Putamen (tissue), 1 donor: Measurements from ENCODE around the gene CMTM5.
A peak's percentile ranks its signal among the peaks of the same experiment; 100 is the strongest.

Experiments used
- DNase-seq: peaks from one replicate; pipeline ENCODE4 v3.0.0-alpha.2; 2016; ENCODE audit warnings: low spot score

The CMTM5 gene, protein sequence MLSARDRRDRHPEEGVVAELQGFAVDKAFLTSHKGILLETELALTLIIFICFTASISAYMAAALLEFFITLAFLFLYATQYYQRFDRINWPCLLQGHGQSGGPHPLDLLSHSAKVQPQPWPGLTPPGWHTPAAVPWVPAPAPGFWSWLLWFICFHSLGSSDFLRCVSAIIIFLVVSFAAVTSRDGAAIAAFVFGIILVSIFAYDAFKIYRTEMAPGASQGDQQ

GRCh38 chr14:23376482-23377197 is at the start of gene CMTM5:
CMTM5 (plus strand) TSS chr14:23377046; CDS start chr14:23377252, 206 bp downstream.
- peak; percentile 98 for DNase-seq

DNA sequence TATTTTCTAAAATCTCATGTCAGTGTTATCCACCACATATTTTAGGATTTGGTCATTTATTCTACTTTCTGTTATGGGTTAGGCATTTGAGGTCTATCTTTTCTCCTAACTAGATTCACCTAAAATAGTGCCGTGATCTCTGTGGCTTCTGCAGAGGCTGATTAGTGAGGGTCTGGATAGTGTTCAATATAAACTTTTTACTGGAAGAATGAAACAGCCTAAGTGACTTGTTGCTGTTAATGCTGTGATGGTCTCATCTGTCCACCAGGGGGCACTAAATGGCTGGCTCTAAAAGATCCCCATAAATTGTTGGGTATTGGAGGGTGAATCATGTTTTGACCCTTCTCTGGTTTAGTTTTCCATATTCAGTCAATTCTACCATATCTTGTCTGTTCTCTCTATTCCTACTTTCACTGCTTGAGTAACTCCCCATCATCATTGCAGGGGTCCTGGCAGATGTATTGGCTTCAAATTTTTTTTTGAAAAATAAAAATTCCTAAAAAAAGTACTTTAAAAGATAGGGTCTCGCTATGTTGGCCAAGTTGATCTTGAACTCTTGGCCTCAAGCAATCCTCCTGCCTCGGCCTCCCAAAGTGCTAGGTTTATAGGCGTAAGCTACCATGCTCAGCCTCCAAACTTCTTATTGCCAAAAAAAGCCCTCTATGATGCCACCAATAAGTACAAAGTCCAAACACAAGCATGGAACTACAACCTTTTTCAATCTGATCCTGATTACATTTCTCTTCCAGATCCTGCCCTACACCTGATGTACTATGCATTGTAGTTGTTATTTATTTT is 48.7 kb upstream of the CMTM5 start:
- peak; percentile 74 for DNase-seq

DNA sequence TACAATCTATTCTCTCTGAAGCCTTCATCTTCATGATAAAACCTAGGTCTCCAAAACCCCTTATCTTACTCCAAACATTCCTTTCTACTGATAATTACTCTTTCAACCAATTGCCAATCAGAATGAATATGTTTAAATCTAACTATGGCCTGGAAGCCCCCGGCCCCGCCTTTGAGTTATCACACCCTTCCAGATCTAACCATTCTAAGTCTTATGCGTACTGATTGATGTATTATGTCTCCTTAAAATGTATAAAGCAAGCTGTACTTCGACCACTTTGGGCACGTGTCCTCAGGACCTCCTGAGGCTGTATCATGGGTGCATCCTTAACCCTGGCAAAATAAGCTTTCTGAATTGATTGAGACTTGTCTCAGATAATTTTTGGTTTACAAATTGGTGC is 41.2 kb upstream of the CMTM5 start:
- DNase-seq = no peak

- DNase-seq = no peak
These were observed 37.2 kb upstream of the CMTM5 start for GRCh38 chr14:23339506-23340268.

DNA sequence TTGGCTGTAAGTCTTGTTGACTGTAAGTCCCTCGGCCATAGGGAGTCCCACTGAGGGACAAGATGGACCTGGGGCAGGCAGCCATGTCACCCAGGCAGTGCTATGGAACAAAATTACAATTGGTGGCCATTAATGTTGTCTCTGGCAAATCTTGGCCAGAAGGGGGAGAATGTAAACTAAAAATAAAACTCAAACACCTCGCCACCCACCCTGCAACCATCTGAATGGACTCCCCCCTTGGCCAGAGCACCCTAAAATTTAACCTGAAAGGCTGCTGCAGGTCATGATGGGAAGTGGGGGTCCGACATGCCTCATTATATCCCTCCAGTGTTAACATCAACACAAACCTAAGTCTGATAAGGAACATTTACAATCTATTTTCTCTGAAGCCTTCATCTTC is 32.4 kb upstream of the CMTM5 start:
- no peak for DNase-seq

- DNase-seq = no peak
These were observed 30.7 kb upstream of the CMTM5 start for GRCh38 chr14:23345987-23346692.

GRCh38 chr14:23346693-23347405 is 30.0 kb upstream of the CMTM5 start:
- no peak for DNase-seq

GRCh38 chr14:23347406-23348296 is 29.2 kb upstream of the CMTM5 start:
- DNase-seq = no peak

DNA sequence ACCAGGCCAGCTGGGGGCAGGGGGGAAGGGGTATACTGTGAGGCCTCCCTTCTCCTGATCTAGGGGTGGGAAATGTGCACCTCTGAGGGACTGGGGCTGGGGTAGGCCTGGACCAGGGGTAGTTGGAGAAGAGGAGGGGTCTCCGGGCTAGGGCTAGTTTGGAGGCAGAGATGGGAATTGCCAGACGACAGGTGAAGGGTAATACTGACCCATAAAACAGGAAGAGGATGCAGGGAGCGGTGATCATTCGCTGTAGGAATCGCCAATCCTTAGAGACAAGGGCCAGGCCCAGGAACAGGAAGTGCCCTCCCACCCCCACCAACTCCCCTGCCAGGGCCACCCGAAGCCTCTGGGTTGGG is 28.6 kb upstream of the CMTM5 start:
- DNase-seq = no peak

GRCh38 chr14:23349156-23349845 is 27.5 kb upstream of the CMTM5 start:
- no peak for DNase-seq

GRCh38 chr14:23351681-23352505 is 25.0 kb upstream of the CMTM5 start:
- DNase-seq = peak; percentile 49

- DNase-seq = peak; percentile 95
These were observed 24.1 kb upstream of the CMTM5 start, which contains the start of gene SLC22A17 for GRCh38 chr14:23352506-23353432. SLC22A17 (minus strand) TSS chr14:23352887.

GRCh38 chr14:23353433-23353780 is 23.4 kb upstream of the CMTM5 start:
- no peak for DNase-seq

- DNase-seq = no peak
These were observed 21.9 kb upstream of the CMTM5 start for GRCh38 chr14:23354990-23355389.

- no peak for DNase-seq
These were observed 20.9 kb upstream of the CMTM5 start for GRCh38 chr14:23355871-23356435.

GRCh38 chr14:23356662-23357061 is 20.2 kb upstream of the CMTM5 start:
- DNase-seq = no peak

DNA sequence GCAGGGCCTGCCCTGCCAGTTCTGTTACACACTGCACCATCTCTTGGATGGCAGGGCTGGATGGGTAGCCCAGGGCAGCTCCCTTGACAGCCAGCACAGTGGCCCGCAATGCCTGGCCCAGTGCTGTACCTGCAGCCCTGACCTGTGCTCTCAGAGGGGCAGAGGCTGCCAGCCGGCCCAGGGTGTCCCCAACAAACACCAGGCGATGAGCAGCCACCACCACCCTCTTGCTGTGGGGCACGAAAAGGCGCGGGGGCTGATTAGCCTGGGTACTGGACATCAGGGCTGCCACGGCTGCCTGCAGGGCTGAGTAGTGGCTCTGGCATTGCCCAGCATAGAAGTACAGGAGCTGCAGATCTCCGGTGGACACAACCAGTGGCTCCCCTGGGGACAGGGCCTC is 19.6 kb upstream of the CMTM5 start:
- no peak for DNase-seq
